T-helper 1 cell treated with Interleukin-12 subunit alpha and Interleukin-12 subunit beta and Interleukin-4 antibody, amounts not matched to agents 30 μg/mL and 1 μg/mL, for 36 hours (primary cell): ENCODE results near the gene ATP2C1.
A peak's percentile ranks its signal among the peaks of the same experiment; 100 is the strongest.

Source experiments
- H3K27ac Mint-ChIP-seq: one replicate; pipeline ENCODE4 v1.8.0; 2021; ENCODE audit warnings: mild to moderate bottlenecking, mixed read lengths
- H3K27me3 Mint-ChIP-seq: one replicate; pipeline ENCODE4 v1.8.0; 2021; ENCODE audit warnings: low read depth, mixed read lengths
- H3K36me3 Mint-ChIP-seq: one replicate; pipeline ENCODE4 v1.8.0; 2021; ENCODE audit warnings: low read depth, mixed read lengths
- H3K4me1 Mint-ChIP-seq: one replicate; pipeline ENCODE4 v1.8.0; 2021; ENCODE audit warnings: low read depth, mixed read lengths
- H3K4me3 Mint-ChIP-seq: one replicate; pipeline ENCODE4 v1.8.0; 2021; ENCODE audit warnings: mild to moderate bottlenecking, moderate library complexity, mixed read lengths
- H3K9me3 Mint-ChIP-seq: one replicate; pipeline ENCODE4 v1.8.0; 2021; ENCODE audit warnings: mixed read lengths

The ATP2C1 gene

GRCh38 chr3:131007782-131008181 is 113.9 kb downstream of the ATP2C1 start:
- no peak overlapping the region for H3K27ac Mint-ChIP-seq

GRCh38 chr3:131008326-131008725 is 114.4 kb downstream of the ATP2C1 start:
- Mint-ChIP-seq H3K27ac (no peak overlapping the region), H3K27me3 (no peaks in the 10 kb centered on the region), H3K4me3 (no peak overlapping the region), H3K36me3 (peaks cover 44% of the 10 kb centered on the region), H3K4me1 (peaks cover 13% of the 10 kb centered on the region), H3K9me3 (no peaks in the 10 kb centered on the region)

More at GRCh38 chr3:131007782-131008181, 113.9 kb downstream of the ATP2C1 start:
- H3K4me3 Mint-ChIP-seq = no peak overlapping the region
- H3K36me3 Mint-ChIP-seq = peaks cover 39% of the 10 kb centered on the region
- no peaks in the 10 kb centered on the region for H3K9me3 Mint-ChIP-seq
- H3K4me1 Mint-ChIP-seq = peaks cover 13% of the 10 kb centered on the region
- H3K27me3 Mint-ChIP-seq = no peaks in the 10 kb centered on the region

GRCh38 chr3:131009698-131010097 is 115.8 kb downstream of the ATP2C1 start:
- Mint-ChIP-seq H3K36me3 (peaks cover 42% of the 10 kb centered on the region), H3K4me1 (peaks cover 3% of the 10 kb centered on the region), H3K9me3 (no peaks in the 10 kb centered on the region), H3K27me3 (no peaks in the 10 kb centered on the region), H3K27ac (no peak overlapping the region), H3K4me3 (no peak overlapping the region)

GRCh38 chr3:131018970-131019369 is 125.1 kb downstream of the ATP2C1 start:
- no peaks in the 10 kb centered on the region for H3K27me3 Mint-ChIP-seq
- no peaks in the 10 kb centered on the region for H3K9me3 Mint-ChIP-seq
- no peak overlapping the region for H3K4me3 Mint-ChIP-seq
- H3K4me1 Mint-ChIP-seq = peaks cover 24% of the 10 kb centered on the region
- no peak overlapping the region for H3K27ac Mint-ChIP-seq
- H3K36me3 Mint-ChIP-seq = peaks cover 41% of the 10 kb centered on the region

GRCh38 chr3:131020122-131020693 is 126.3 kb downstream of the ATP2C1 start:
- Mint-ChIP-seq H3K9me3 (no peaks in the 10 kb centered on the region), H3K36me3 (peaks cover 47% of the 10 kb centered on the region), H3K27me3 (no peaks in the 10 kb centered on the region), H3K27ac (no peak overlapping the region), H3K4me3 (no peak overlapping the region), H3K4me1 (peaks cover 31% of the 10 kb centered on the region)

GRCh38 chr3:131025539-131025938 is 131.7 kb downstream of the ATP2C1 start:
- Mint-ChIP-seq H3K4me3 (peak overlapping the region; percentile 82), H3K4me1 (peaks cover 36% of the 10 kb centered on the region), H3K27ac (peak overlapping the region; percentile 90), H3K36me3 (peaks cover 35% of the 10 kb centered on the region), H3K27me3 (peaks cover 5% of the 10 kb centered on the region), H3K9me3 (no peaks in the 10 kb centered on the region)

- H3K36me3 Mint-ChIP-seq = peaks cover 28% of the 10 kb centered on the region
- no peaks in the 10 kb centered on the region for H3K9me3 Mint-ChIP-seq
- H3K4me3 Mint-ChIP-seq = peak within 1 kb of the TSS; percentile 82
- H3K27me3 Mint-ChIP-seq = peaks cover 8% of the 10 kb centered on the region
- peaks cover 30% of the 10 kb centered on the region for H3K4me1 Mint-ChIP-seq
- peak within 1 kb of the TSS; percentile 90 for H3K27ac Mint-ChIP-seq
Measured at GRCh38 chr3:131026321-131027151, 132.7 kb downstream of the ATP2C1 start, which contains the start of the genes ASTE1 and NEK11. ASTE1 (minus strand) TSS chr3:131026825; CDS start chr3:131025306, 1,519 bp downstream. NEK11 (plus strand) TSS chr3:131026877; CDS start chr3:131029709, 2,832 bp downstream.

GRCh38 chr3:131028844-131029243 is 135.0 kb downstream of the ATP2C1 start:
- Mint-ChIP-seq H3K27me3 (peaks cover 10% of the 10 kb centered on the region), H3K27ac (no peak overlapping the region), H3K9me3 (no peaks in the 10 kb centered on the region), H3K4me3 (no peak overlapping the region), H3K36me3 (peaks cover 17% of the 10 kb centered on the region), H3K4me1 (peaks cover 24% of the 10 kb centered on the region)

GRCh38 chr3:131031660-131032059 is 137.8 kb downstream of the ATP2C1 start:
- Mint-ChIP-seq H3K36me3 (peaks cover 2% of the 10 kb centered on the region), H3K4me3 (no peak overlapping the region), H3K9me3 (no peaks in the 10 kb centered on the region), H3K27ac (no peak overlapping the region), H3K4me1 (peaks cover 6% of the 10 kb centered on the region), H3K27me3 (peaks cover 10% of the 10 kb centered on the region)

GRCh38 chr3:131033480-131034080 is 139.7 kb downstream of the ATP2C1 start:
- Mint-ChIP-seq H3K9me3 (no peaks in the 10 kb centered on the region), H3K4me3 (no peak overlapping the region), H3K27me3 (peaks cover 10% of the 10 kb centered on the region), H3K27ac (no peak overlapping the region), H3K36me3 (peaks cover 2% of the 10 kb centered on the region), H3K4me1 (no peaks in the 10 kb centered on the region)

- H3K27ac Mint-ChIP-seq = no peak overlapping the region
- peaks cover 4% of the 10 kb centered on the region for H3K36me3 Mint-ChIP-seq
- H3K4me1 Mint-ChIP-seq = peaks cover 7% of the 10 kb centered on the region
- H3K27me3 Mint-ChIP-seq = peaks cover 4% of the 10 kb centered on the region
- peaks cover 6% of the 10 kb centered on the region for H3K9me3 Mint-ChIP-seq
- H3K4me3 Mint-ChIP-seq = no peak overlapping the region
Measured at GRCh38 chr3:131036200-131036816, 142.4 kb downstream of the ATP2C1 start.

GRCh38 chr3:131036986-131037385 is 143.1 kb downstream of the ATP2C1 start:
- Mint-ChIP-seq H3K9me3 (peaks cover 10% of the 10 kb centered on the region), H3K27me3 (no peaks in the 10 kb centered on the region), H3K27ac (no peak overlapping the region), H3K36me3 (peaks cover 8% of the 10 kb centered on the region), H3K4me3 (no peak overlapping the region), H3K4me1 (peaks cover 13% of the 10 kb centered on the region)

GRCh38 chr3:131038326-131038725 is 144.4 kb downstream of the ATP2C1 start:
- Mint-ChIP-seq H3K4me3 (no peak overlapping the region), H3K9me3 (peaks cover 17% of the 10 kb centered on the region), H3K4me1 (peaks cover 21% of the 10 kb centered on the region), H3K27me3 (no peaks in the 10 kb centered on the region), H3K36me3 (peaks cover 13% of the 10 kb centered on the region), H3K27ac (no peak overlapping the region)

GRCh38 chr3:131042271-131042985 is 148.5 kb downstream of the ATP2C1 start:
- peaks cover 28% of the 10 kb centered on the region for H3K27me3 Mint-ChIP-seq
- H3K4me3 Mint-ChIP-seq = peak overlapping the region; percentile 31
- H3K9me3 Mint-ChIP-seq = peaks cover 50% of the 10 kb centered on the region

More at GRCh38 chr3:131042271-131042985, 148.5 kb downstream of the ATP2C1 start:
- Mint-ChIP-seq H3K27ac (peak overlapping the region; percentile 68), H3K4me1 (peaks cover 25% of the 10 kb centered on the region), H3K36me3 (peaks cover 35% of the 10 kb centered on the region)
